ENCODE data around the gene GABRR2. TPM values are rescaled to one million over a fixed set of nuclear protein-coding genes. Genes with fewer than 3 reads are reported as not detected.

Gene GABRR2
- total RNA-seq, 1 donor from 2014 or later: 1.5 TPM

- Histone ChIP-seq H3K9me3 (no peaks in the 10 kb centered on the region), H3K4me1 (no peaks in the 10 kb centered on the region), H3K27ac (no peak overlapping the region), H3K36me3 (no peaks in the 10 kb centered on the region), H3K4me3 (no peak overlapping the region), H3K27me3 (no peaks in the 10 kb centered on the region)
- intact Hi-C loops (cut with DNase I): no loop called here
- TF ChIP-seq POLR2AphosphoS5 (IDR thresholded peaks at IDR 0.05; ENCODE audit: insufficient read depth in 1 of 2, low read depth in 1 of 2): no peak
- no peak for TF ChIP-seq CTCF (IDR thresholded peaks at IDR 0.05)
- no peak for TF ChIP-seq POLR2A (IDR thresholded peaks at IDR 0.05)
- DNase-seq (ENCODE audit: extremely low spot score in 2 of 2): peak; percentile 28 to 56
These were observed 44.0 kb downstream of the GABRR2 start for GRCh38 chr6:89270951-89271721.

- TF ChIP-seq POLR2A (IDR thresholded peaks at IDR 0.05): no peak
- TF ChIP-seq POLR2AphosphoS5 (IDR thresholded peaks at IDR 0.05; ENCODE audit: insufficient read depth in 1 of 2, low read depth in 1 of 2): no peak
- no peak for TF ChIP-seq CTCF (IDR thresholded peaks at IDR 0.05)
- Histone ChIP-seq H3K27me3 (no peaks in the 10 kb centered on the region), H3K4me1 (no peaks in the 10 kb centered on the region), H3K27ac (no peak overlapping the region), H3K36me3 (no peaks in the 10 kb centered on the region), H3K9me3 (no peaks in the 10 kb centered on the region), H3K4me3 (no peak overlapping the region)
- intact Hi-C loops (cut with DNase I): no loop called here
- peak in 1 of 2 donors; percentile 62 for DNase-seq (ENCODE audit: extremely low spot score in 2 of 2)
These were observed 45.1 kb downstream of the GABRR2 start for GRCh38 chr6:89269981-89270380.

GRCh38 chr6:89269252-89269651 is 45.8 kb downstream of the GABRR2 start:
- H3K27ac ChIP-seq: no peak overlapping the region
- intact Hi-C loops (cut with DNase I): no loop called here
- peak in 1 of 2 donors; percentile 52 for DNase-seq (ENCODE audit: extremely low spot score in 2 of 2)
- H3K9me3 ChIP-seq: no peaks in the 10 kb centered on the region
- no peaks in the 10 kb centered on the region for H3K36me3 ChIP-seq
- H3K4me3 ChIP-seq: no peak overlapping the region
- no peaks in the 10 kb centered on the region for H3K27me3 ChIP-seq
- no peaks in the 10 kb centered on the region for H3K4me1 ChIP-seq
- TF ChIP-seq POLR2A (IDR thresholded peaks at IDR 0.05) (no peak), POLR2AphosphoS5 (IDR thresholded peaks at IDR 0.05; ENCODE audit: insufficient read depth in 1 of 2, low read depth in 1 of 2) (no peak), CTCF (IDR thresholded peaks at IDR 0.05) (no peak)

- TF ChIP-seq POLR2A (IDR thresholded peaks at IDR 0.05) (no peak), CTCF (IDR thresholded peaks at IDR 0.05) (no peak), POLR2AphosphoS5 (IDR thresholded peaks at IDR 0.05; ENCODE audit: insufficient read depth in 1 of 2, low read depth in 1 of 2) (no peak)
- Histone ChIP-seq H3K4me1 (no peaks in the 10 kb centered on the region), H3K27ac (no peak overlapping the region), H3K36me3 (no peaks in the 10 kb centered on the region), H3K9me3 (no peaks in the 10 kb centered on the region), H3K27me3 (no peaks in the 10 kb centered on the region), H3K4me3 (no peak overlapping the region)
- DNase-seq (ENCODE audit: extremely low spot score in 2 of 2): peak in 1 of 2 donors; percentile 64
- intact Hi-C loops (cut with DNase I): no loop called here
These were observed 46.3 kb downstream of the GABRR2 start for GRCh38 chr6:89268776-89269175.

- intact Hi-C loops (cut with DNase I): no loop called here
These were observed 47.2 kb downstream of the GABRR2 start for GRCh38 chr6:89267918-89268317.

More at GRCh38 chr6:89267918-89268317, 47.2 kb downstream of the GABRR2 start:
- TF ChIP-seq POLR2A (IDR thresholded peaks at IDR 0.05) (no peak), POLR2AphosphoS5 (IDR thresholded peaks at IDR 0.05; ENCODE audit: insufficient read depth in 1 of 2, low read depth in 1 of 2) (no peak), CTCF (IDR thresholded peaks at IDR 0.05) (no peak)
- Histone ChIP-seq H3K36me3 (no peaks in the 10 kb centered on the region), H3K4me3 (no peak overlapping the region), H3K4me1 (no peaks in the 10 kb centered on the region), H3K27me3 (no peaks in the 10 kb centered on the region), H3K27ac (no peak overlapping the region), H3K9me3 (no peaks in the 10 kb centered on the region)
- peak in 1 of 2 donors; percentile 67 for DNase-seq (ENCODE audit: extremely low spot score in 2 of 2)

Measured in vagina (tissue), 2 donors.